Type B pancreatic cell (in vitro differentiated cells): ENCODE results near the gene SDK2. TPM values are rescaled to one million over a fixed set of nuclear protein-coding genes. Genes with fewer than 3 reads are reported as not detected.

Source experiments
- DNase-seq: peaks from one replicate; pipeline ENCODE4 v3.0.0; 2021; ENCODE audit warnings: mixed read lengths; ENCODE audit not compliant: unreplicated experiment; ENCODE audit errors: extremely low spot score
- H3K27ac Mint-ChIP-seq: 2 replicates; pipeline ENCODE4 v1.8.0; 2021; ENCODE audit warnings: mild to moderate bottlenecking, mixed read lengths
- H3K27me3 Mint-ChIP-seq: 2 replicates; pipeline ENCODE4 v1.8.0; 2021; ENCODE audit warnings: mixed read lengths
- H3K36me3 Mint-ChIP-seq: 2 replicates; pipeline ENCODE4 v1.8.0; 2021; ENCODE audit warnings: mixed read lengths
- H3K4me1 Mint-ChIP-seq: one replicate; pipeline ENCODE4 v1.8.0; 2021; ENCODE audit warnings: mixed read lengths; ENCODE audit not compliant: unreplicated experiment
- H3K4me3 Mint-ChIP-seq: 2 replicates; pipeline ENCODE4 v1.8.0; 2021; ENCODE audit warnings: mild to moderate bottlenecking, mixed read lengths
- H3K9me3 Mint-ChIP-seq: 2 replicates; pipeline ENCODE4 v1.8.0; 2021; ENCODE audit warnings: mixed read lengths
- CTCF ChIP-seq: fragments of 200-600 bp; sonication (generic); conservative IDR thresholded peaks from 2 replicates; pipeline ENCODE4 v1.5.0; 2021; ENCODE audit warnings: antibody characterized with exemption, mild to moderate bottlenecking
- total RNA-seq: library from RNA; stranded (reverse); gene quantifications from 2 replicates; pipeline ENCODE4 v1.2.1, GENCODE V29; 2021; ENCODE audit warnings: low replicate concordance

The SDK2 gene
- total RNA-seq, 1 donor from 2014 or later: 47.3 TPM

GRCh38 chr17:73633736-73634135 lies 10.5 kb downstream of the SDK2 start:
- Mint-ChIP-seq H3K4me3 (no peak overlapping the region), H3K4me1 (peaks cover 22% of the 10 kb centered on the region), H3K27ac (no peak overlapping the region), H3K27me3 (no peaks in the 10 kb centered on the region), H3K9me3 (no peaks in the 10 kb centered on the region), H3K36me3 (peaks cover 7% of the 10 kb centered on the region)
- no peak for TF ChIP-seq CTCF
- DNase-seq: no peak

DNA sequence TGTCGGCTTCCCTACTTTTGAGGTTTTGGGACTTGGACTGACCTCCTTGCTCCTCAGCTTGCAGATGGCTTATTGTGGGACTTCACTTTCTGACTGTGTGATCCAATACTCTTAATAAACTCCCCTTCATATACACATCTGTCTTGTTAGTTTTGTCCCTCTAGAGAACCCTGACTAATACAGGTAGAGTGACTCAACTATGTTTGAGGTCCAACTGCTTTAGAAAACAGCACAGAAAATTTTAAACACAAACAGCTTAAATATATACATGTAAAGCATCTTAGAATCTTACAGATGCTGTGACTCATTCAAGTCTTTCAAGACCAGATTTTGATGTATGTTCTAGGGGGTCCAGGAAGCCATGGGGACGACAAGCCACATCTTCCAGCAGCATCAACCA lies 11.7 kb downstream of the SDK2 start:
- H3K4me3 Mint-ChIP-seq: no peak overlapping the region
- H3K9me3 Mint-ChIP-seq: no peaks in the 10 kb centered on the region
- no peaks in the 10 kb centered on the region for H3K27me3 Mint-ChIP-seq
- no peak overlapping the region for H3K27ac Mint-ChIP-seq
- TF ChIP-seq CTCF: no peak
- no peak for DNase-seq
- H3K4me1 Mint-ChIP-seq: peaks cover 19% of the 10 kb centered on the region
- peaks cover 7% of the 10 kb centered on the region for H3K36me3 Mint-ChIP-seq

DNA sequence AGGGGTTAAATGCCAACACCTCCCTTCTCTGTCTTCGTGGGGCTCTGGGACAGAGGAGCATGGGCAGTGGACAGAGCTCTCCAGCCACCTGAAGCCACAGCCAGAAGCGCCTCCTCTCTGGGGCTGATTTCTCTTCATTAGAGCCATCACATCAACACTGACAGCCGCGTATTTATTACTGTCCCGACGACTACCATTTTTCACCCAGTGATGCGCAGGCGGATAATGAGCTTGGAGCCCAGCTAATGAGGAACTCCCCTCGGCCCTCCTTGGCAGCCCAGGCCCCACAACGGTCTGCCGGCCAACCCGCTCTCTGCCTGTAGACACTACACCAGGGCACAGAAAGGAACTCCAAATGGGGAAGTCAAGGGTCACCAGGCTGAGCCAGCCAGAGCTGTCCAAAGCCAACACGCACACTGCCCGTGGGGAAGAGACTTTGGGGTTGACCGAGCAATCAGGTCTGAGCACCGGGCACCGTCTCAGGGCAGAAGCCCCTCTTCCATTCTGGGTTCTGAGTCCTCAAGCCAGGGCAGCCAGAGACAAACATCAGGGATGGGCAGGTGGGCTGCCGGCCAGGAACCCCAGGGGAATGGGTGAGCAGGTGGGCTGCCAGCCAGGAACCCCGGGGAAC lies 13.2 kb downstream of the SDK2 start:
- peaks cover 28% of the 10 kb centered on the region for H3K4me1 Mint-ChIP-seq

DNA sequence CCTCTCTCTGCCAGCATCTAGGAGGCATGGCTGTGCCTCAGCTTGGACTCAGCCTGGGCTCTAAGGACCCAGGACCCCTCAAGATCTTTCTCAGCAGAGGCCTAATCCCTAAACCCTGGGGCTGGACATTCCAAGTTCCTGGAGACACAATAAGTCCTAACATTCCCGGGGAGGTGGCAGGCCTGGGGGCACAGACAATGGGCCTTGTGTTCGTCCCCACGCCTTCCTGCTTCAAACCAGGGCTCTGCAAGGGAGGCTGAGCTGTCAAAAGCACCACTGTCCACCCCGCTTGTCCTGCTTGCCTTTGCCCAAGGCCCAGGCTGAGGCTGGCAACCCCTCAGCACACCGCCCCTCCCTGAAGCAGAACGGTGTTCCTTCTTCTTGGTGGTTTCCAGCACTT lies 13.7 kb downstream of the SDK2 start:
- Mint-ChIP-seq H3K27me3 (no peaks in the 10 kb centered on the region), H3K9me3 (no peaks in the 10 kb centered on the region), H3K4me1 (peaks cover 23% of the 10 kb centered on the region), H3K4me3 (no peak overlapping the region), H3K36me3 (peaks cover 9% of the 10 kb centered on the region), H3K27ac (no peak overlapping the region)
- TF ChIP-seq CTCF: no peak
- DNase-seq: no peak

More for the DNA sequence above, 13.2 kb downstream of the SDK2 start:
- peaks cover 11% of the 10 kb centered on the region for H3K36me3 Mint-ChIP-seq
- no peak for TF ChIP-seq CTCF
- H3K27ac Mint-ChIP-seq: no peak overlapping the region
- no peak overlapping the region for H3K4me3 Mint-ChIP-seq
- no peaks in the 10 kb centered on the region for H3K27me3 Mint-ChIP-seq
- DNase-seq: no peak
- H3K9me3 Mint-ChIP-seq: no peaks in the 10 kb centered on the region

DNA sequence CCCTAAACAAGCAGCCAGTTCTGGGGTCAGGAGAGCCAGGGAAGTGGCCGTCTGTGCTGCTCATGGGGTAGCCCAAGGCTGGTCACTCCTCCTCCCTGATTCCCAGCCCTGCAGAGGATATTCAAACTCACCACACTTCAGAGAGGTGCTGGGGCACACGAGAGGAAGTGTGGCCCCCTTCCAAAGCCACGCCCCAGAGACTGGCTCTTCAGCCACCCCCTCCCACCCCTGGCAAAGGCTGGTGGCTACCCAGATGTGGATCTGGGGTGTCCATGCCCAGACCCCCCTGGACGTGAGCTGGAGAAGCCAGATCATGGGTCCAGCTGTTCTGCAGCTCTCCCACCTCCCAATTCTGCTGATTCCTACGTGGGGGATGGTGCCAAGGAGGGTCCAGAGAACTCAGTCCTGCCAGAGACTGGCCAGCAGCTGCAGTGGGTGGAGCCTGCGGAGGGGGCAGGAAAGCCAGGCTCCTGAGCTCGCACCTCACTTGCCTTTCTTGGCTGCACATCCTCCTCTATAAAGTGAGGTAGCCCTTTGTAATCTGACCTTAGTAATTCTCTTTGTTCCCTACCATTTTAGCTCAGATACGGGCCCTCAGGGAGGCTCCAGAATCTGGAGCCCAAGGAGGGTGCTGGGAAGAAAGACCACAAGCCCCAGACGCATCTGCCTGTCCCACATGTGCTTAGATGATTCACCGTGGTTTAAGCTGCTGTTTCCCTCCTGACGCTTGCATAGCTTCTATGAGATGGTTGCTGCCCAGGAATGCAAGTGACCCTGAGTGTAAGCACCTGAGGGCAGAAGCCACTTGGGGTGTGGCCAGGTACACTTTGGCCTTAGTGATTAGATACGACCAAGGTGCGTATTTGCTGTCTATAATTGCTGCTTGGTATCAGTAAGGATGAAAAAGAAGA lies 15.3 kb downstream of the SDK2 start:
- Mint-ChIP-seq H3K9me3 (no peaks in the 10 kb centered on the region), H3K27me3 (no peaks in the 10 kb centered on the region), H3K4me3 (no peak overlapping the region), H3K27ac (no peak overlapping the region), H3K4me1 (peaks cover 31% of the 10 kb centered on the region), H3K36me3 (peaks cover 9% of the 10 kb centered on the region)
- no peak for TF ChIP-seq CTCF
- no peak for DNase-seq
